Endothelial cell of umbilical vein (primary cell): ENCODE data around the gene ASPHD1.

ENCODE experiments used
- EZH2 ChIP-seq: IDR thresholded peaks from 2 replicates; pipeline ENCODE4 v1.6.1; 2012; ENCODE audit warnings: borderline replicate concordance, low read depth, mild to moderate bottlenecking, moderate library complexity, low read length, inconsistent platforms; ENCODE audit not compliant: severe bottlenecking
- FOS ChIP-seq: IDR thresholded peaks from 2 replicates; pipeline ENCODE4 v1.6.1; 2011; ENCODE audit warnings: mild to moderate bottlenecking, low read length, moderate library complexity, borderline replicate concordance; ENCODE audit not compliant: insufficient read depth
- GATA2 ChIP-seq: IDR thresholded peaks from 2 replicates; pipeline ENCODE4 v1.7.0; 2011; ENCODE audit warnings: low read depth, mild to moderate bottlenecking, moderate library complexity, mixed read lengths, low read length; ENCODE audit not compliant: insufficient read length, insufficient read depth
- JUN ChIP-seq: IDR thresholded peaks from 2 replicates; pipeline ENCODE4 v1.6.1; 2011; ENCODE audit warnings: borderline replicate concordance, low read depth; ENCODE audit not compliant: insufficient read length, insufficient read depth
- MAX ChIP-seq: IDR thresholded peaks from 2 replicates; pipeline ENCODE4 v1.6.1; 2011; ENCODE audit not compliant: insufficient read depth, insufficient read length
- MYC ChIP-seq: IDR thresholded peaks from one replicate; pipeline ENCODE4 v1.6.1; 2011; ENCODE audit warnings: mild to moderate bottlenecking, low read depth, low read length
- POLR2A ChIP-seq: IDR thresholded peaks from 2 replicates; pipeline ENCODE4 v1.6.1; 2012; ENCODE audit warnings: low read depth, mild to moderate bottlenecking, control low read depth, low read length
- POLR2AphosphoS5 ChIP-seq: IDR thresholded peaks from 2 replicates; pipeline ENCODE4 v1.6.1; 2012; ENCODE audit warnings: low read depth, mild to moderate bottlenecking, control low read depth, low read length, moderate library complexity; ENCODE audit not compliant: insufficient read depth
- TF ChIP-seq, protein P1 (sequence below), 2 donors: IDR thresholded peaks; 1 replicate in 1 of 2; 2 replicates in 1 of 2; pipeline ENCODE4 v1.5.1; 2011; ENCODE audit warnings: low read length in 2 of 2, mild to moderate bottlenecking in 2 of 2, moderate library complexity in 2 of 2, control low read depth in 1 of 2, inconsistent platforms in 1 of 2, low read depth in 1 of 2; ENCODE audit not compliant: insufficient read depth in 1 of 2; ENCODE audit errors: extremely low read depth in 1 of 2

GRCh38 chr16:29905668-29906067, 5.4 kb downstream of the ASPHD1 start:
- TF ChIP-seq, protein P1, sequence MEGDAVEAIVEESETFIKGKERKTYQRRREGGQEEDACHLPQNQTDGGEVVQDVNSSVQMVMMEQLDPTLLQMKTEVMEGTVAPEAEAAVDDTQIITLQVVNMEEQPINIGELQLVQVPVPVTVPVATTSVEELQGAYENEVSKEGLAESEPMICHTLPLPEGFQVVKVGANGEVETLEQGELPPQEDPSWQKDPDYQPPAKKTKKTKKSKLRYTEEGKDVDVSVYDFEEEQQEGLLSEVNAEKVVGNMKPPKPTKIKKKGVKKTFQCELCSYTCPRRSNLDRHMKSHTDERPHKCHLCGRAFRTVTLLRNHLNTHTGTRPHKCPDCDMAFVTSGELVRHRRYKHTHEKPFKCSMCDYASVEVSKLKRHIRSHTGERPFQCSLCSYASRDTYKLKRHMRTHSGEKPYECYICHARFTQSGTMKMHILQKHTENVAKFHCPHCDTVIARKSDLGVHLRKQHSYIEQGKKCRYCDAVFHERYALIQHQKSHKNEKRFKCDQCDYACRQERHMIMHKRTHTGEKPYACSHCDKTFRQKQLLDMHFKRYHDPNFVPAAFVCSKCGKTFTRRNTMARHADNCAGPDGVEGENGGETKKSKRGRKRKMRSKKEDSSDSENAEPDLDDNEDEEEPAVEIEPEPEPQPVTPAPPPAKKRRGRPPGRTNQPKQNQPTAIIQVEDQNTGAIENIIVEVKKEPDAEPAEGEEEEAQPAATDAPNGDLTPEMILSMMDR (IDR thresholded peaks at IDR 0.05; ENCODE audit: extremely low read depth in 1 of 2, insufficient read depth in 1 of 2, low read depth in 1 of 2, low read length in 2 of 2) = no peak
- no peak for TF ChIP-seq JUN
- no peak for TF ChIP-seq POLR2AphosphoS5
- no peak for TF ChIP-seq EZH2
- TF ChIP-seq GATA2 = no peak
- TF ChIP-seq MAX = no peak
- TF ChIP-seq MYC = no peak
- no peak for TF ChIP-seq POLR2A
- no peak for TF ChIP-seq FOS
